GM20000 (cell line): Measurements from ENCODE around the gene TRAK1.

ENCODE experiments used
- DNase-seq: peaks from one replicate; pipeline ENCODE4 v3.0.0; 2012; ENCODE audit warnings: low spot score
- CTCF ChIP-seq: IDR thresholded peaks from 2 replicates; pipeline ENCODE4 v1.5.1; 2012; ENCODE audit warnings: mild to moderate bottlenecking, control low read depth; ENCODE audit errors: extremely low read depth, missing control alignments

The TRAK1 gene

GRCh38 chr3:42224178-42224577 lies 133.0 kb downstream of the TRAK1 start:
- no peak for DNase-seq
- TF ChIP-seq CTCF = no peak

DNA sequence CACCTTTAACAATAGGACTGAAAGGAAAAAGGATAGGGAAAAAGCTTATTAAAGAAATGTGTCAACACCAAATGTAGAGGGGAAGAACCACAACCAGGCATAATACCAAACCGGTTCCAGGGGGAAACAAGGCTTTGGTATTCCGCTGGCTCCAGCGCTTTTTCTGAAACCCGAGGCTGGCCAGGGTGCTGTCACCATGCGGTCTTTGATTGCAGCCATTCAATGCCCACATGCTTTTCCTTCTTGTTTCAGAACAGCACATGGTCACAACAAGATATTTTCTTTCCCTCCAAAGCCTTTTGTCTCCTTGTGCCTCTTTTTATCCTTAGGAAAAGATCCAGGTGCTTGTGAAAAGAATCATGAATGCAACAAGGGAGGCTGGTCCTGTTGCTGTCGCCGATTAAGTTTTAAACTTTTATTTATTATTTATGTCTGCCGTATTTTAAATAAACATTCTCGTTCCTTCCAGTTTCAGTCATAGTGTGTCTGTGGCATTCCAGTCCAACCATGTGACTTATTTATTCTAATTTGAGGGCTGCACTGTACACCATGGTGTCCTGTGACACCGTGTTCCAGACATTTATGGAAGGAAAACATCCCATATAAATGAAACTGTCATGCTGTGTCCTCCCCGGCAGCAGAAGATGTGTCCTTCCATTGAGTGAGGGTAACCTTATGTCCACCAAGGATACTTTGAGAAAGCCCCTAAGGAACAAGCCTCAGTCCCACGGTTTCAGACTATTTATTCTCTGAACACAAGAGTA lies 133.7 kb downstream of the TRAK1 start:
- DNase-seq = no peak
- TF ChIP-seq CTCF = no peak

DNA sequence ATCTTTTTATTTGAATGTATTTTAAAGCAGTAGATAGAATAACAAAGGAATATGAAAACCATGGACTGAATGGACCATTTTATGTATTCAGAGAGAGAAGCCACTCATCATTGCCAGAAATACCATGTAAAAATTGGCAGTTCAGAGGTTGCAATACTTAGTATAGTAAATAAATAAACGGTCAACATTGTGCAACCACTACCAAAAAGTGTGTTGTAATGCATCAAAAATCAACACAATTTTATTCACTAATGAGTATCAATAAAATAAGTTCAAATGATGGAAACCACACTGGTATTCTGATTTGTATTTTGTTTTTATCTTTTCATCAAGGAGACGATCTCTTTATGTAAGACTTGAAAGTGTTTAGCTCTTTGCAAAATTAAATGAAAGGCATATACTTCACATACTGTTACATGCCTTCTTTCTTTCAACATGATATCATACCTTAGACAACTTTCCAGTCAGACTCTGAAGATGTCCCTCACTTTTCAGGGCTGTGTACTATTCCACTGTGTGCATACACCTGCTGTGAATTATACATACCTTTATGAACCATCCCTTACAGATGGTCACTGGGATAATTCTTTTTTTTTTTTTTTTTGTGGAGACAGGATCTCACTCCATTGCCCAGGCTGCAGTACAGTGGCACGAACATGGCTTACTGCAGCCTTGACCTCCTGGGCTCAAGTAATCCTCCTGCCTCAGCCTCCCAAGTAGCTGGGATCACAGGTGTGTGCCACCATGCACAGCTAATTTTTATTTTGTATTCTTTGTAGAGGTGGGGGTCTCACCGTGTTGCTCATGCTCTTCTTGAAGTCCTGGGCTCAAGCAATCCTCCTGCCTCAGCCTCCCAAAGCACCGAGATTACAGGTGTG lies 134.6 kb downstream of the TRAK1 start:
- no peak for TF ChIP-seq CTCF
- DNase-seq = no peak

- TF ChIP-seq CTCF = no peak
- DNase-seq = no peak
Measured at GRCh38 chr3:42226470-42227425, 135.6 kb downstream of the TRAK1 start.

GRCh38 chr3:42228796-42229195 lies 137.6 kb downstream of the TRAK1 start:
- DNase-seq = peak; percentile 62
- TF ChIP-seq CTCF = peak; percentile 10

GRCh38 chr3:42229266-42229941 lies 138.2 kb downstream of the TRAK1 start:
- DNase-seq = no peak
- no peak for TF ChIP-seq CTCF
